Peyer's patch (tissue), 4 donors: Measurements from ENCODE around the gene NOP56.

Experiments used
- CTCF ChIP-seq, 6 experiments: fragments of 450-650 bp in 4 of 6; fragments of 200-600 bp in 2 of 6; sonication (generic) in 1 of 6; IDR thresholded peaks; one replicate each; pipeline ENCODE4 v1.5.1; 2017 to 2019; ENCODE audit warnings: antibody characterized with exemption in 6 of 6, mild to moderate bottlenecking in 3 of 6, moderate library complexity in 1 of 6
- POLR2A ChIP-seq, 2 donors: fragments of 450-650 bp; IDR thresholded peaks; one replicate each; pipeline ENCODE4 v1.5.1; 2017; ENCODE audit warnings: antibody characterized with exemption in 2 of 2, mild to moderate bottlenecking in 2 of 2, moderate library complexity in 2 of 2

DNA sequence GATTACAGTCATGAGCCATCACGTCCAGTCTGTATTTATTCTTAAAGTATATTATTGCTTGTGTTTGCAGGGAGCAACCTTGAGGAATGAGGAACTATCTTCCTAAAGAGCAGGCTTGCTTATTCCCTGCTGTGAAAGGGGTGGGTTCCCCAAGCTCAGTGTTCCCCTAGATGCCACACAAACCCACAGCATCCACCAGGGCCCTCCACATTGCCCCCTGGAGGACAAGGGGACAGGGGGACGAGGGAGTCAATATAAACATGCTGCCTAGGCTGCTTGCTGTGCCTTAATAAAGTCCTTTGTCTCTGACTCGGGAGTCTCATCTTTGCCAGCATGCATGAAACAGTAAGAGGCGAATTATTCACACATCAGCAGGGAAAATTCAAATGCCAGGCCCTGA is 19.5 kb downstream of the NOP56 start:
- TF ChIP-seq CTCF (IDR thresholded peaks at IDR 0.05) (no peak), POLR2A (IDR thresholded peaks at IDR 0.05) (no peak)
